IPS-NIHi11 (cell line): Measurements from ENCODE around the gene KBTBD3.

Source experiments
- DNase-seq: peaks from one replicate; pipeline ENCODE4 v3.0.0; 2012; ENCODE audit warnings: mixed read lengths, low spot score

KBTBD3 gene

GRCh38 chr11:106076919-106077608 is at the start of gene KBTBD3:
Gene KBTBD3 (minus strand): TSS chr11:106077347. CDS start chr11:106059097, 18,250 bp downstream.
- DNase-seq, result peak; percentile 91

GRCh38 chr11:106121570-106122320 is 44.6 kb upstream of the KBTBD3 start:
- no peak for DNase-seq

GRCh38 chr11:106105986-106106385 is 28.8 kb upstream of the KBTBD3 start:
- no peak for DNase-seq

- no peak for DNase-seq
Observed at GRCh38 chr11:106101819-106102218, 24.7 kb upstream of the KBTBD3 start.

GRCh38 chr11:106101370-106101769 is 24.2 kb upstream of the KBTBD3 start:
- DNase-seq, result no peak

GRCh38 chr11:106098893-106099553 is 21.9 kb upstream of the KBTBD3 start:
- DNase-seq, result no peak

- no peak for DNase-seq
Observed at GRCh38 chr11:106092446-106092845, 15.3 kb upstream of the KBTBD3 start.

GRCh38 chr11:106091480-106092123 is 14.5 kb upstream of the KBTBD3 start:
- no peak for DNase-seq

GRCh38 chr11:106088896-106089295 is 11.7 kb upstream of the KBTBD3 start:
- no peak for DNase-seq

- peak; percentile 16 for DNase-seq
Observed at GRCh38 chr11:106087815-106088435, 10.8 kb upstream of the KBTBD3 start.

GRCh38 chr11:106086850-106087249 is 9.7 kb upstream of the KBTBD3 start:
- DNase-seq, result no peak

- DNase-seq, result no peak
Observed at GRCh38 chr11:106086135-106086534, 9.0 kb upstream of the KBTBD3 start.

- DNase-seq, result no peak
Observed at GRCh38 chr11:106082096-106082495, 4.9 kb upstream of the KBTBD3 start.

GRCh38 chr11:106077609-106078455 is 685 bp upstream of the KBTBD3 start, which contains the start of gene AASDHPPT:
Gene AASDHPPT (plus strand): TSS chr11:106077662. CDS start chr11:106077711, 49 bp downstream.
- DNase-seq, result no peak

- peak; percentile 4 for DNase-seq
Observed at GRCh38 chr11:106076171-106076918, 802 bp downstream of the KBTBD3 start.

GRCh38 chr11:106072804-106073203 is 4.3 kb downstream of the KBTBD3 start:
- DNase-seq, result no peak

GRCh38 chr11:106070606-106071005 is 6.5 kb downstream of the KBTBD3 start:
- no peak for DNase-seq

GRCh38 chr11:106063009-106063408 is 14.1 kb downstream of the KBTBD3 start:
- DNase-seq, result no peak

- DNase-seq, result no peak
Observed at GRCh38 chr11:106061954-106062949, 14.9 kb downstream of the KBTBD3 start.
